SK-N-DZ (cell line): ENCODE measurements around the gene RANGRF. TPM values are rescaled to one million over a fixed set of nuclear protein-coding genes. Genes with fewer than 3 reads are reported as not detected.
"Not testable (repeated sequence)": the region's sequence is repeated elsewhere in the genome, so short reads cannot be mapped to it uniquely, and the experiment has no call there.

ENCODE experiments used
- DNase-seq: peaks from one replicate; pipeline ENCODE4 v3.0.0-alpha.2; 2015; ENCODE audit warnings: low spot score
- polyA plus RNA-seq, 2 experiments: library from polyadenylated mRNA; depleted of rRNA; stranded (reverse); fragments of >200 nt; gene quantifications; 2 replicates each; pipeline ENCODE4 v1.2.3, GENCODE V29; 2014

The RANGRF gene, protein sequence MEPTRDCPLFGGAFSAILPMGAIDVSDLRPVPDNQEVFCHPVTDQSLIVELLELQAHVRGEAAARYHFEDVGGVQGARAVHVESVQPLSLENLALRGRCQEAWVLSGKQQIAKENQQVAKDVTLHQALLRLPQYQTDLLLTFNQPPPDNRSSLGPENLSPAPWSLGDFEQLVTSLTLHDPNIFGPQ
- 26.8 and 33.0 TPM in 2 replicates for polyA plus RNA-seq (2014; cell fraction: cytosol; rRNA removed)
- 51.2 and 54.4 TPM in 2 replicates for polyA plus RNA-seq (2014; cell fraction: nucleus; rRNA removed)

DNA sequence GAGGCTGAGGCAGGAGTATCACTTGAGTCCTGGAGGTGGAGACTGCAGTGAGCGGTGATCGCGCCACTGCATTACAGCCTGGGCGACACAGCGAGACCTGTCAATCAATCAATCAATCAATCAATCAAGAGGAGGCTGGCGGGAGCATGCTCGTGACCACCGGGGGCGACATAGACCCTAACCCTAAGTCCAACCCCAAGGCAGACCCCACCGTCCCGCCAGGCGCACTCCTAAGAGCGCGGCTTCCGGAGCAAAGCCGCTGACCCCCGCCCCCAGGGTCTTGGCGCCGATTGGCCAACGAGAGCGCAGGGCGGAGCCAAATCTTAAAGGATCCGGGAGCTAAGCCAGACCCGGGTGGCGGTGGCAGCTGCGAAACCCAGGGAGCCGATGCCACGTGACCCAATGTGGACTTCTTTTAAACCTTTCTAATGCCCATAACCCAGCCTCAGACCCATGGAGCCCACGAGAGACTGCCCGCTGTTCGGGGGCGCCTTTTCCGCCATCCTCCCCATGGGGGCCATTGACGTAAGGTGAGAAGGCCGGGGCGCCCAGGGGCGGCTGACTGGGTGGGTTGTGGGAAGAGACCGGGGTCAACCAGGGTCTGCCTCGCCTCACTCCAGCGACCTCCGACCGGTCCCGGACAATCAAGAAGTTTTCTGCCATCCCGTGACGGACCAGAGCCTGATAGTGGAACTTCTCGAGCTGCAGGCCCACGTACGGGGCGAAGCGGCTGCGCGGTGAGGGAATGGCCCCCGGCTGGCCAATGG is at the start of gene RANGRF:
TSS of gene RANGRF (plus strand) at position 335 of the 767 bp plus-strand sequence. CDS start at position 454, 119 bp downstream.
- DNase-seq: peak; percentile 91

DNA sequence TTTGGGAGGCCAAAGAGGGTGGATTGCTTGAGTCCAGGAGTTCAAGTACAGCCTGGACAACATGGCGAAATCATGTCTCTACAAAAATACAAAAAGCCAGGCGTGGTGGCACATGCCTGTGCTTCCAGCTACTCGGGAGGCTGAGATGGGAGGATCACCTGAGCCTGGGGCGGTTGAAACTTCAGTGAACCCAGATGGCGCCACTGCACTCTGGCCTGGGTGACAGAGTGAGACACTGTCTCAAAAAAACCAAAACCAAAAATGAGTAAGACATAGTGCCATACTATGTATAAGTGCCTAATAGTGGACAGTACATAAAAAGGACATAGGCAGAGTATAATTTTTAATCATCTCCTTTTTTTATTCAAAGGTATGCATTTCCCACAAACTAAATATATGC is 44.6 kb upstream of the RANGRF start:
- DNase-seq: no peak

DNA sequence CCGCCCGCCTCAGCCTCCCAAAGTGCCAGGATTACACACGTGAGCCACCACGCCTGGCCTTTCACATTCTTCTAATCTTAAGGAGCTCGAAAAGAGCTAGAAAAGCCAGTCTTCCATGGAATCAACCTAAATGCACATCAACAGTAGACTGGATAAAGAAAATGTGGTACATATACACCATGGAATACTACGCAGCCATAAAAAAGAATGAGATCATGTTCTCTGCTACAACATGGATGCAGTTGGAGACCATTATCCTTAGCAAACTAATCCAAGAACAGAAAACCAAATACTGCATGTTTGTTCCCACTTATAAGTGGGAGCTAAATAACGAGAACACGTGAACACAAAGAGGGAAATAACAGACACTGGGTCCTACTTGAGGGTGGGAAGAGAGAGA is 43.7 kb upstream of the RANGRF start:
- DNase-seq: no peak

DNA sequence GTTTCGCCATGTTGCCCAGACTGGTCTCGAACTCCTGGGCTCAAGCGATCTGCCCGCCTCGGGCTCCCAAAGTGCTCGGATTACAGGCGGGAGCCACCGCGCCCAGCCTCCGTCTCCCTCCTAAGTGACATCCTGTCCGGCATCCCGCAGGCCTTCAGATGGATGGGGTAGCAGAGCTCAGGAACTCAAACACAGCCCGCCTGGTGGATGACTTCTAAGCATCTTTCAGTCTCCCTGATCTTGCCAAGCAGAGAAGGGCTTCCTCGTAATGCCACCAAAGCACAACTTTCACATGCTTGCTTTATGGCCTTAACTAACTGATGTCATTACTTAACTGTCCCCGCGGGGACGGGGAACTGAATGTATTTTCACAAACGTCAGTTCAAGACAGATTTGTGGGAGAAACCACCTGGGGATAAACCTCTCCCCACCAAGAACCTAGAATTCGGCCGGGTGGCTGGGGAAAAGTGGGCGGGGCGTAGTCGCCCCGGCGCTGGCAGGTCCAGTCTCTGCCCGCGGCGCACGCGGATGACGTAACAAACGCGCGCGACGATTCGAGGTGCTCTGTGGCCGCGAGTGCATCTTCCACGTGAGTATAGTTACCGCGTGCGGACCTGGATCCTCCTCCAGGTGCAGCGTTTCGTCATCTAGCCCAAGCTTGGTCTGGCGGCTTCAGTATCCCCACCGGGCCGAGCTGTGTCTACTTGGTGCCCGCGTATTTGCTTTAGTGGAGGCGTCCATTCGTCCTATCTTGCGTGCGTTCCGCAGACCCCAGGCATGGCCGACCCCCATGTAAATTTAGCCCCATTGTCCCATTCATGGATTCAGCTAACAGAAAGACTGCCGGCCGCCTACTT is 39.5 kb upstream of the RANGRF start, which contains the start of gene PFAS:
TSS of gene PFAS (plus strand) at position 539 of the 857 bp plus-strand sequence. CDS start 4,649 bp downstream, outside the sequence.
- DNase-seq: peak; percentile 95

DNA sequence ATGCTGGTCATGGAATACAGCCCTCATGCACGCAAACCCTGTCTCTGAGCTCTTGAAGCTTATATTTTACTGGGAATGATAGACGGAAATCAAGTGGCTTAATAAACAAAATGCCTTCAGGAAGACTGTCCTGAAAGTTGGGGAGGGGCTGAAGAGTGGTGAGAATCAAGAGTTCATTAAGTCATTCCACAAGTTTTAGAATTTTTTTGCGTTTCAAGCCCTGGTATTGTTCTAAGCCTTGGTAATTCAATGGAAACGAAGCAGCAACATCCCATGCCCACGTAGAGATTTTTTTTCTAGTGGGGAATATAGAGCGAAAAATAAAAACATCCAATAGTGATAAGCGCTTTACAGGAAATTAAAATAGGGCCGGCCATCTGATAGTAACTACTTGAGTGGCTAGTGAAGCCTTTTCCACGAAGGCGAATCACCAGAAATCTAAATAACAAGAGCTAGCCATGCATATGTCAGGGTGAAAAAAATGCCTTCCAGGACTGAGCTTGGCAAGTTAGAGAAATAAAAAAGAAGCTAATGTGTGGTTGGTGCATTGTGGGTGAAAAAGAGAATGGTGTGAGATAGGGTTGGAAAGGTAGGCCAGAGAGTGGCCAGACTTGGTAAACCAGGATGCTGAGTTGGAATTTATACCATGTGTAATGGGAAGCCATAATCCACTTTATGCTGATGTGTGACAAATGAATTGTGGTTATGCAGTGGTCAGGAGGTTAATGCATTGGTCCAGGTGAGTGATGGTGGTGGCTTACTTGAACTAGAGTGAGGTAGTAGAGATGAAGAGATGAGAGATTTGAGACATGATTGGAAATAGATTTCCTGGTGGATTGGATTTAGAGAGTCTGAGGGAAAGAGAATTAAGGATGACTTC is 38.6 kb upstream of the RANGRF start:
- DNase-seq: no peak

DNA sequence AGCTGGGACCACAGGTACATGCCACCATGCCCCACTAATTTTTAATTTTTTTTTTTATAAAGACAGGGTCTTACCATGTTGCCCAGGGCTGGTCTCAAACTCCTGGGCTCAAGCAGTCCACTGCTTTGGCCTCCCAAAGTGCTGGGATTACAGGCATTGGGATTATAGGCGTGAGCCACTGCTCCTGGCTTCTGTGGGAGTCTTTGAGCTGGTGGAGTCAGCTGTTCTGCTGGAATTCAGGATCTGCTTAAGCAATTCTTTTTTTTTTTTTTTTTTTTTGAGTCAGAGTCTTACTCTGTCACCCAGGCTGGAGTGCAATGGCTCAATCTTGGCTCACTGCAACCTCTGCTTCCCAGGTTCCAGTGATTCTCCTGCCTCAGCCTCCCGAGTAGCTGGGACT is 37.1 kb upstream of the RANGRF start:
- not testable (repeated sequence) for DNase-seq

DNA sequence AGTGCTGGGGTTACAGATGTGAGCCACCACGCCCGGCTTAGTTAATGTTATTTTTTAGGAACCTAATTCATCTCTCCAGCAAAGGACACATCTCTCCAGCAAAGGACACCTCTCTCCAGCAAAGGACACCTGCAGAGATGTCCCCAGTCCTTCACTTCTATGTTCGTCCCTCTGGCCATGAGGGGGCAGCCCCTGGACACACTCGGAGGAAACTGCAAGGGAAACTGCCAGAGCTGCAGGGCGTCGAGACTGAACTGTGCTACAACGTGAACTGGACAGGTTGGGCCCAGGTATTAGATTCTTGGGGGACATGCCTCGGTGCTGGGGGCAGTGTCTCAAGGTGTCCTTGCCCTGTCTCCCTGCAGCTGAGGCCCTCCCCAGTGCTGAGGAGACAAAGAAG is 34.7 kb upstream of the RANGRF start:
- DNase-seq: no peak

DNA sequence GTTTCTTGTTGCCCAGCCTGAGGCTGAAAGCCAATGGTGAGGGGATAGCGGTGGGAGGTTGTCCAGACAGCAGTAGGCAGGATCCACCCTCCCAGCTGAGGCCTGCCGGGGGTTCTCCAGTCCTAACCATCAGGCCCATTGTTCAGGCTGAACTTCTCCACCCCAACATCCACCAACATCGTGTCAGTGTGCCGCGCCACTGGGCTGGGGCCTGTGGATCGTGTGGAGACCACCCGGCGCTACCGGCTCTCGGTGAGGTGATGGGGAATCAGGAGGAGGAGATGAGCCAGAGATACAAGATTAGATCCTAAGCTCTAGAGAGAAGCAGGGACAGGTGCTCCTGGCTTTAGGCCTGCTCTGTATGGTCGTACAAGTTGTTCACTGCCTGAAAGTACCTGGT is 33.6 kb upstream of the RANGRF start:
- DNase-seq: no peak

DNA sequence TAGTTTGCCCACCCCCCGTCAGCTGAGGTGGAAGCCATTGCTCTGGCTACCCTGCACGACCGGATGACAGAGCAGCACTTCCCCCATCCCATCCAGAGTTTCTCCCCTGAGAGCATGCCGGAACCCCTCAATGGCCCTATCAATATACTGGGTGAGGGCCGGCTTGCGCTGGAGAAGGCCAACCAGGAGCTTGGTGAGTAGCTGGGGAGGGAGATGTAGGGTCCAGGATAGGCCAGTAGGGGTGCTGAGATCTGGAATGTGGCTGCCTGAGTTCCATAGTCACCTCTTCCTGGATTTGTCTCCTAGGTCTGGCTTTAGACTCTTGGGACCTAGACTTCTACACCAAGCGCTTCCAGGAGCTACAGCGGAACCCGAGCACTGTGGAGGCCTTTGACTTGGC is 33.0 kb upstream of the RANGRF start:
- DNase-seq: no peak

DNA sequence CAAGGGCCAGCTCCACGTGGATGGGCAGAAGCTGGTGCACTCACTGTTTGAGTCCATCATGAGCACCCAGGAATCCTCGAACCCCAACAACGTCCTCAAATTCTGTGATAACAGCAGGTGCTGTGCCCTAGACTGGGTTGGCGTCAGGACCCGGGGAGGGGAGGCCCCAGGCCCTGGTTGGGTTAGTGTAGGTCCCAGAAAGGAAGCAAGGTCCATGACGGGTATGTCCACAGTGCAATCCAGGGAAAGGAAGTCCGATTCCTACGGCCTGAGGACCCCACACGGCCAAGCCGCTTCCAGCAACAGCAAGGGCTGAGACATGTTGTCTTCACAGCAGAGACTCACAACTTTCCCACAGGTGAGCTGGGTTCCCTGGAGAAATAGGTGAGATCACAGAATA is 32.2 kb upstream of the RANGRF start:
- no peak for DNase-seq

DNA sequence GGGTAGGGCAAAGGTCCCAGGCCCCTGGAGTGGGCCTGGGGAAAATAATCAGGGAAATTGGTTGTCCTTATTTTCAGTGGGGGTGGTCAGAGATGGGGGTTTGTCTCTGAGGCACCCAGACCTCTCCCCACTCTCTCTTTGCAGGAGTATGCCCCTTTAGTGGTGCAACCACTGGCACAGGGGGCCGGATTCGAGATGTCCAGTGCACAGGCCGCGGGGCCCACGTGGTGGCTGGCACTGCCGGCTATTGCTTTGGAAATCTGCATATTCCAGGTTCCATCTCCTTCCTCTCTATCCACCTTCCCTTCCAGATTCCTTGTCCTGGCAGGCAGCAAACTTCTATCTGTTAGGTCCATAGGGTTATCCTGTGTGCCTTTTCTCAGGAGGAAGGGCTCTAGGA is 31.8 kb upstream of the RANGRF start:
- DNase-seq: no peak

DNA sequence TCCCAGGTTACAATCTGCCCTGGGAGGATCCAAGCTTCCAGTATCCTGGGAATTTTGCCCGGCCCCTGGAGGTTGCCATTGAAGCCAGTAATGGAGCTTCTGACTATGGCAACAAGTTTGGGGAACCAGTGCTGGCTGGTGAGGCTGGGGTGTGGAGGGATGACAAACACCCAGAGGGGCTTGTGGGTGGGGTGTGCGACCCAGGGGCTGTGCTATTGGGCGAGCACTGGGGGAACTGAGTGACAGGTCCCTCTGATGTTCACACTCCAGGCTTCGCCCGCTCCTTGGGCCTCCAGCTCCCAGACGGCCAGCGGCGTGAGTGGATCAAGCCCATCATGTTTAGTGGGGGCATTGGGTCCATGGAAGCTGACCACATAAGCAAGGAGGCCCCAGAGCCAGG is 30.7 kb upstream of the RANGRF start:
- no peak for DNase-seq

DNA sequence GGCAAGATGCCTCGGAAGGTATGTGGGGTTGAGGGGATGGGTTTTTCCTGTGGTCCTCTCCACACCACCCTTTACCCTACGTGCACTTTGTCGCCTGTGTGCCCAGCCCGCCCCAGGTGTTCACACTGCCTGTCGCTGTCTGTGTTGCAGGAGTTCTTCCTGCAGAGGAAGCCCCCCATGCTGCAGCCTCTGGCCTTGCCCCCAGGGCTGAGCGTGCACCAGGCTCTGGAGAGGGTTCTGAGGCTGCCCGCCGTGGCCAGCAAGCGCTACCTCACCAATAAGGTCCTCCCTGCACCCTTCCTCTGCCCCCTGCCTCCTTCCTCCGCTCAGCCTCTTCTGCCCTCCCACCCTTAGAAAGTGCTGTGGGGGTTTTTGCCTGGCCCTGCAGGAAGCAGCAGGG is 24.1 kb upstream of the RANGRF start:
- no peak for DNase-seq

DNA sequence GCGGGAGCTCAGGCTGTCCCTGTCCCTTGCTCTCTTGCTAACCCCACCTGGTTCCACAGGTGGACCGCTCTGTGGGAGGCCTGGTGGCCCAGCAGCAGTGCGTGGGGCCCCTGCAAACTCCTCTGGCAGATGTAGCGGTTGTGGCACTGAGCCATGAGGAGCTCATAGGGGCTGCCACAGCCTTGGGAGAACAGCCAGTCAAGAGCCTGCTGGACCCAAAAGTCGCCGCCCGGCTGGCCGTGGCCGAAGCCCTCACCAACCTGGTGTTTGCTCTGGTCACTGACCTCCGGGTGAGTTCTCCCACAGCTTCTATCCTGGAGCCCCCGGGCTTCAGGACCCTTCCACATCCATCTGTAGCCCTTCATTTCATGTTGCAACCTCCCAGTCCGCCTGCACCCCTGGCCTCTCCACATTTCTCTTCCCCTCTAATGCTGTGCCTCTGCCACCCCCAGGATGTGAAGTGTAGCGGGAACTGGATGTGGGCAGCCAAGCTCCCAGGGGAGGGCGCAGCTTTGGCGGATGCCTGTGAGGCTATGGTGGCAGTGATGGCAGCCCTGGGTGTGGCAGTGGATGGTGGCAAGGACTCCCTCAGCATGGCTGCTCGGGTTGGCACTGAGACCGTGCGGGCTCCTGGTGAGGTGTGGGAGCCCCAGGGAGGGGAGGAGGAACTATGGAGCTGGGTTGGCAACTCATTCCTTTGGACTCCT is 23.5 kb upstream of the RANGRF start:
- DNase-seq: no peak

DNA sequence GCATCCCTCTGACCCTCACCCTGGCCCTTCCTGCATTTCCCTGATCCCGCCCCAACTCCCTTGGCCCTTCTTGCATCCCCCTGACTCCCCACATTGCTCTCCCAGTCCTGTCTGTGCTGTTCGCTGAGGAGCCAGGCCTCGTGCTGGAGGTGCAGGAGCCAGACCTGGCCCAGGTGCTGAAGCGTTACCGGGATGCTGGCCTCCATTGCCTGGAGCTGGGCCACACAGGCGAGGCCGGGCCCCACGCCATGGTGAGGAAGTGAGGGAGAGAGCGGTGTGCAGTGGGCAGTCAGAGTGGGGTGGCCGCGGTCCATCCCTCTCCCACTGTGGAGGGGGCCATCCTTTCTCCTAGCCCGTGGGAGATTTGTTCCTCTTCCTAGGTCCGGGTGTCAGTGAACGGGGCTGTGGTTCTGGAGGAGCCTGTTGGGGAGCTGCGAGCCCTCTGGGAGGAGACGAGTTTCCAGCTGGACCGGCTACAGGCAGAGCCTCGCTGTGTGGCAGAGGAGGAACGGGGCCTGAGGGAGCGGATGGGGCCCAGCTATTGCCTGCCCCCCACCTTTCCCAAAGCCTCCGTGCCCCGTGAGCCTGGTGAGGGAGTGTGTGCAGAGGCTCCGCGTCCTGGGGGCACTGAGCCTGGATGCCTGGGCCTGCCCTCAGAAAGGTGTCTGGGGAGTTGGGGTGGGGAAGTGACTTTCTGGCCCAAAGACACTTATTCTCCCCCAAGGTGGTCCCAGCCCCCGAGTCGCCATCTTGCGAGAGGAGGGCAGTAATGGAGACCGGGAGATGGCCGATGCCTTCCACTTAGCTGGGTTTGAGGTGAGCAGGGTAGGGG is 21.6 kb upstream of the RANGRF start:
- no peak for DNase-seq

DNA sequence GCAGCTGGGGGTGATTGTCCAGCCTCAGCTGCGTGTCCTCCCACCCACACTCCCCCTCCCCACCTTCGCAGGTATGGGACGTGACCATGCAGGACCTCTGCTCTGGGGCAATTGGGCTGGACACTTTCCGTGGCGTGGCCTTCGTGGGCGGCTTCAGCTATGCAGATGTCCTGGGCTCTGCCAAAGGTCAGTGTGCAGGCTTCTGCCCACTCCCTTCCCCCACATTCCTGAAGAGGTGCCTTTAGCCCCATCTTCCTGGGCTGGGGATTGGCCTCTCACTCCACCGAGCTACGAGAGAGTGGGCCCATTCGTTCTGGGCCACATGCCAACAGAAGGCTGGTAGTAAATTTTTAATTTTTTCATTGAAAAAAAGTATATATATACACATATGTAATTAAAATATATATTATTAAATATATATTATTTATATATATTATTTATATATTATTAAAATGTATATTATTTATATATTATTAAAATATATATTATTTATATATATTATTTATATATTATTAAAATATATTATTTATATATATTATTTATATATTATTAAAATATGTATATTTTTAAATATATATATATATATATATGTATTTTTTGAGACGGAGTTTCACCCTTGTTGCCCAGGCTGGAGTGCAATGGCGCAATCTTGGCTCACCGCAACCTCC is 20.9 kb upstream of the RANGRF start:
- no peak for DNase-seq

DNA sequence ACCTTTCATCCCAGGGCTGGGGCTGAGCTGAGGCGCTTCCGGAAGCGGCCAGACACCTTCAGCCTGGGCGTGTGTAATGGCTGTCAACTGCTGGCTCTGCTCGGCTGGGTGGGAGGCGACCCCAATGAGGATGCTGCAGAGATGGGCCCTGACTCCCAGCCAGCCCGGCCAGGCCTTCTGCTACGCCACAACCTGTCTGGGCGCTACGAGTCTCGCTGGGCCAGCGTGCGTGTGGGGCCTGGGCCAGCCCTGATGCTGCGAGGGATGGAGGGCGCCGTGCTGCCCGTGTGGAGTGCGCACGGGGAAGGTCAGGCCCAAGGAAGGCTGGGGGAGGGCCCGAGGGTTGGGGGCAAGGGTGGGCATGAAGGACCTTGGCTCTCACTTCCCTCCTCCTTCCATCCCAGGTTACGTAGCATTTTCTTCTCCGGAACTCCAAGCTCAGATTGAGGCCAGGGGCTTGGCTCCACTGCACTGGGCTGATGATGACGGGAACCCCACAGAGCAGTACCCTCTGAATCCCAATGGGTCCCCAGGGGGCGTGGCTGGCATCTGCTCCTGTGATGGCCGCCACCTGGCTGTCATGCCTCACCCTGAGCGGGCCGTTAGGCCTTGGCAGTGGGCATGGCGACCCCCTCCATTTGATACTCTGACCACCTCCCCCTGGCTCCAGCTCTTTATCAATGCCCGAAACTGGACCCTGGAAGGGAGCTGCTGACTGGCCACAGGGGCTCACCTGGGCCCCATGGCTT is 19.7 kb upstream of the RANGRF start:
- no peak for DNase-seq

DNA sequence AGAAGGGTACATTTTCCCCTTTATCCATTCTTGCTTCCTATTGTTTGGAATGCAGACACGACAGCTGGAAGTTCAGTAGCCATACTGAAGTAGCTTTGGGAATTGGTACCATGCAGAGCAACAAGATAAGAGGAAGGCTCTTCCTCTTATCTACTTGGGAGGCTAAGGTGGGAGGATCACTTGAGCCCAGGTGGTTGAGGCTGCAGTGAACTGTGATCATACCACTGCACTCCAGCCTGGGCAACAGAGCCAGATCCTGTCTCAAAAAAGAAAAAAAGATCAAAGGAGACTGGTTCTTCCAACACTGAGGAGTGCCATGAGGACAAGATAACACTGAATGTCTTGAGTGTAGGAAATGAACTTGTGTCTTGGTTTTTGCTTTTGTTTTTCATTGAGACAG is 16.0 kb upstream of the RANGRF start:
- no peak for DNase-seq
